ENCODE data around the gene EDC3.

Gene EDC3

GRCh38 chr15:74625693-74626092 lies 70.1 kb downstream of the EDC3 start:
- no peak for DNase-seq (ENCODE audit: low read depth)

- no peak for DNase-seq (ENCODE audit: low read depth)
These were observed 71.7 kb downstream of the EDC3 start for GRCh38 chr15:74624020-74624602.

GRCh38 chr15:74622758-74623157 lies 73.1 kb downstream of the EDC3 start:
- no peak for DNase-seq (ENCODE audit: low read depth)

GRCh38 chr15:74621936-74622335 lies 73.9 kb downstream of the EDC3 start:
- no peak for DNase-seq (ENCODE audit: low read depth)

- no peak for DNase-seq (ENCODE audit: low read depth)
These were observed 74.3 kb downstream of the EDC3 start for GRCh38 chr15:74621546-74621920.

- DNase-seq (ENCODE audit: low read depth), result no peak
These were observed 74.9 kb downstream of the EDC3 start for GRCh38 chr15:74620636-74621545.

GRCh38 chr15:74619916-74620635 lies 75.7 kb downstream of the EDC3 start:
- no peak for DNase-seq (ENCODE audit: low read depth)

GRCh38 chr15:74618841-74619596 lies 76.8 kb downstream of the EDC3 start:
- no peak for DNase-seq (ENCODE audit: low read depth)

GRCh38 chr15:74616996-74617395 lies 78.8 kb downstream of the EDC3 start:
- DNase-seq (ENCODE audit: low read depth), result no peak

- no peak for DNase-seq (ENCODE audit: low read depth)
These were observed 79.4 kb downstream of the EDC3 start for GRCh38 chr15:74616366-74616939.

GRCh38 chr15:74615508-74616365 lies 80.1 kb downstream of the EDC3 start, which contains the start of gene CLK3:
TSS of gene CLK3 (plus strand) at chr15:74615836. CDS start at chr15:74619197, 3,361 bp downstream.
- peak; percentile 44 for DNase-seq (ENCODE audit: low read depth)

- peak; percentile 37 for DNase-seq (ENCODE audit: low read depth)
These were observed 80.9 kb downstream of the EDC3 start for GRCh38 chr15:74614744-74615507.

GRCh38 chr15:74613953-74614743 lies 81.7 kb downstream of the EDC3 start:
- DNase-seq (ENCODE audit: low read depth), result no peak

GRCh38 chr15:74613089-74613952 lies 82.5 kb downstream of the EDC3 start:
- no peak for DNase-seq (ENCODE audit: low read depth)

- no peak for DNase-seq (ENCODE audit: low read depth)
These were observed 83.1 kb downstream of the EDC3 start for GRCh38 chr15:74612677-74613076.

- no peak for DNase-seq (ENCODE audit: low read depth)
These were observed 84.0 kb downstream of the EDC3 start for GRCh38 chr15:74611834-74612233.

GRCh38 chr15:74611341-74611740 lies 84.5 kb downstream of the EDC3 start:
- no peak for DNase-seq (ENCODE audit: low read depth)

GRCh38 chr15:74610302-74610951 lies 85.4 kb downstream of the EDC3 start:
- DNase-seq (ENCODE audit: low read depth), result no peak
